Tibial nerve (tissue), 4 donors: Measurements from ENCODE around the gene TPD52L1. TPM values are rescaled to one million over a fixed set of nuclear protein-coding genes. Genes with fewer than 3 reads are reported as not detected.

Source experiments
- DNase-seq, 2 donors: peaks; one replicate each; pipeline ENCODE4 v3.0.0-alpha.2; 2019; ENCODE audit warnings: low spot score in 2 of 2
- H3K27ac ChIP-seq, 4 donors: fragments of 200-600 bp; sonication (generic) in 3 of 4; one replicate each; pipeline ENCODE4 v1.5.1; 2017 to 2019; ENCODE audit warnings: mild to moderate bottlenecking in 1 of 4
- H3K27me3 ChIP-seq, 2 donors: fragments of 200-600 bp; sonication (generic) in 1 of 2; one replicate each; pipeline versions ENCODE4 v1.5.1 to v1.6.0; 2017 to 2019
- H3K36me3 ChIP-seq, 3 donors: fragments of 200-600 bp; sonication (generic); one replicate each; pipeline ENCODE4 v1.5.1; 2018 to 2019
- H3K4me1 ChIP-seq, 4 donors: fragments of 200-600 bp; sonication (generic) in 3 of 4; one replicate each; pipeline ENCODE4 v1.5.1; 2017 to 2019
- H3K4me3 ChIP-seq, 4 donors: fragments of 200-600 bp; sonication (generic) in 3 of 4; one replicate each; pipeline ENCODE4 v1.5.1; 2017 to 2019; ENCODE audit warnings: mild to moderate bottlenecking in 1 of 4, moderate library complexity in 1 of 4
- H3K9me3 ChIP-seq, 4 donors: fragments of 200-600 bp; sonication (generic) in 3 of 4; one replicate each; pipeline ENCODE4 v1.5.1; 2017 to 2019
- EP300 ChIP-seq, 2 donors: sonication (generic); formaldehyde crosslinking; IDR thresholded peaks; one replicate each; pipeline ENCODE4 v1.6.1; 2017; ENCODE audit warnings: antibody characterized with exemption in 2 of 2, mild to moderate bottlenecking in 1 of 2
- POLR2A ChIP-seq, 2 donors: fragments of 450-650 bp; IDR thresholded peaks; one replicate each; pipeline ENCODE4 v1.6.1; 2017; ENCODE audit warnings: antibody characterized with exemption in 2 of 2, mild to moderate bottlenecking in 2 of 2, moderate library complexity in 2 of 2
- WGBS, 2 donors: methylation state at CpG; one replicate each; pipeline ENCODE4 v1.1.5; 2018; 5-methylcytosine and 5-hydroxymethylcytosine counted together
- total RNA-seq, 4 donors: library from RNA; depleted of rRNA; stranded (reverse); fragments of >200 nt; gene quantifications; one replicate each; pipeline ENCODE4 v1.1.0, GENCODE V29; 2016
- TF ChIP-seq, protein P1 (sequence below), 5 experiments: fragments of 200-600 bp in 3 of 5; fragments of 450-650 bp in 2 of 5; sonication (generic) in 3 of 5; IDR thresholded peaks; one replicate each; pipeline ENCODE4 v1.5.1; 2016 to 2019; ENCODE audit warnings: antibody characterized with exemption in 5 of 5, mild to moderate bottlenecking in 3 of 5, moderate library complexity in 2 of 5

The TPD52L1 gene
- total RNA-seq, 4 donors from 2014 or later, result 28.8 to 55.0 (median 45.6) TPM

- DNase-seq, result no peak
- 66 to 82% methylated on average over 4 of the region's 4 CpGs for WGBS, 2 donors
- Histone ChIP-seq H3K27me3 (no peaks in the 10 kb centered on the region), H3K4me1 (peaks cover 0 to 4% (median 0%) of the 10 kb centered on the region in 4 donors), H3K9me3 (no peaks in the 10 kb centered on the region), H3K36me3 (no peaks in the 10 kb centered on the region), H3K27ac (no peak overlapping the region), H3K4me3 (no peak overlapping the region)
- TF ChIP-seq, protein P1, sequence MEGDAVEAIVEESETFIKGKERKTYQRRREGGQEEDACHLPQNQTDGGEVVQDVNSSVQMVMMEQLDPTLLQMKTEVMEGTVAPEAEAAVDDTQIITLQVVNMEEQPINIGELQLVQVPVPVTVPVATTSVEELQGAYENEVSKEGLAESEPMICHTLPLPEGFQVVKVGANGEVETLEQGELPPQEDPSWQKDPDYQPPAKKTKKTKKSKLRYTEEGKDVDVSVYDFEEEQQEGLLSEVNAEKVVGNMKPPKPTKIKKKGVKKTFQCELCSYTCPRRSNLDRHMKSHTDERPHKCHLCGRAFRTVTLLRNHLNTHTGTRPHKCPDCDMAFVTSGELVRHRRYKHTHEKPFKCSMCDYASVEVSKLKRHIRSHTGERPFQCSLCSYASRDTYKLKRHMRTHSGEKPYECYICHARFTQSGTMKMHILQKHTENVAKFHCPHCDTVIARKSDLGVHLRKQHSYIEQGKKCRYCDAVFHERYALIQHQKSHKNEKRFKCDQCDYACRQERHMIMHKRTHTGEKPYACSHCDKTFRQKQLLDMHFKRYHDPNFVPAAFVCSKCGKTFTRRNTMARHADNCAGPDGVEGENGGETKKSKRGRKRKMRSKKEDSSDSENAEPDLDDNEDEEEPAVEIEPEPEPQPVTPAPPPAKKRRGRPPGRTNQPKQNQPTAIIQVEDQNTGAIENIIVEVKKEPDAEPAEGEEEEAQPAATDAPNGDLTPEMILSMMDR (IDR thresholded peaks at IDR 0.05), result no peak
- TF ChIP-seq EP300 (IDR thresholded peaks at IDR 0.05) (no peak), POLR2A (IDR thresholded peaks at IDR 0.05) (no peak)
These were observed 110.9 kb downstream of the TPD52L1 start for GRCh38 chr6:125264476-125264875.

DNA sequence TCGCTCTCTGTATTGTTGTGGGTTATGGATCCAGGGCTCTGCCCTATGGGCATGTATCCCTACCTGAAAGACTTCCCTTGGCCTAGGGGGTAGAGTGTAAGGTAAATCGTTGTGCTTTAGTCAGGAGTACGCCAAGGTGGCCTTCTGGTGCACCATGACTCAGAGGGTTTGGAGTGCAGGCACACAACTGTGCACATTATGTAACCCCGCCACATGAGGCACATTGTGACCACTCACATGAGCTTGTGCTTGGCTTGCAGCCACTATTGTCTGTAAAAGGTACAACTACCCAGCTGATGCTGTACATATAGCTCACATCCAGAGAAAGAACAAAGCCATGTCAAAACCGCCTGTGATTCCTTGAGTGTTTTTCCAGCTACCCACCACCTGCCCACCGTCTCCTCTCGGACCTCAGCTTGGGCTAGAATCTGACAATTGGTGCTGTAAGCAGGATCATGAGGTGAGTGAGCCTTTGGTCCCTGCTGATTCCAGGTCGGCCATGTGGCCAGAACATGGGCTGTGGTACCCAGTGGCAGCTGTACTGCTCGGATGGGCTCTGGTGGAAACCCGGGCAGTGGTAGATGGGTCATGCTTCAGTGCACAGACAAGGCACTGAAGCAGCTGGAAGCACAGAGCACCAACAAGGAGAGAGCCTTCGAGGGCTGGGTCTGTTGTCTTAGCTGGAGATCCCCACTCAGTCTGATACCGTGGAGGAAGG is 114.4 kb downstream of the TPD52L1 start:
- WGBS, 2 donors, result 86 to 93% methylated on average over 12 of the region's 12 CpGs
- no peaks in the 10 kb centered on the region for H3K9me3 ChIP-seq
- no peak overlapping the region for H3K27ac ChIP-seq
- no peak overlapping the region for H3K4me3 ChIP-seq
- TF ChIP-seq POLR2A (IDR thresholded peaks at IDR 0.05) (no peak), EP300 (IDR thresholded peaks at IDR 0.05) (no peak)
- TF ChIP-seq, protein P1 (IDR thresholded peaks at IDR 0.05), result no peak
- H3K36me3 ChIP-seq, result peaks cover 0 to 28% (median 0%) of the 10 kb centered on the region in 3 donors
- H3K27me3 ChIP-seq, result no peaks in the 10 kb centered on the region
- DNase-seq, result no peak
- H3K4me1 ChIP-seq, result no peaks in the 10 kb centered on the region

DNA sequence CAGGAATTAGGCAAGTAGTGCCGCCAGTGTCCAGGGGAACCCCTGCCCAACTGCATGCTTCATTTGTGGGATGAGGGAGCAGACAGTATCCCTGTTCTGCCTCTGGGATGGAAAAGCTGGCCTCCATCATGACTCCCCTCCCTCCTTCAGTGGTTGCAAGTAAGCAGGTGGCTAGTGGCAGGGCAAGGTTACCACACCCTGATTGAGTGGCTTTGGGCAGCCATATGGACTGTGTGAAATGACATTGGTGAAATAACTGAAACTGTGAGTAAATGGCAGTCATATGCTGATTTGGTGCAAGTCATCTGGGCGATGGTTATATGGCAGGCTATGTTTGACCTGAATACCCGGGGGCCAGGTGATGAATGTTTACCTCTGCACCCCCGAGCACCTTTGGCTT is 115.2 kb downstream of the TPD52L1 start:
- Histone ChIP-seq H3K27ac (no peak overlapping the region), H3K36me3 (peaks cover 0 to 36% (median 0%) of the 10 kb centered on the region in 3 donors), H3K9me3 (no peaks in the 10 kb centered on the region), H3K27me3 (no peaks in the 10 kb centered on the region), H3K4me1 (no peaks in the 10 kb centered on the region), H3K4me3 (no peak overlapping the region)
- 92 to 100% methylated on average over 4 of the region's 4 CpGs for WGBS, 2 donors
- no peak for DNase-seq
- TF ChIP-seq POLR2A (IDR thresholded peaks at IDR 0.05) (no peak), EP300 (IDR thresholded peaks at IDR 0.05) (no peak)
- TF ChIP-seq, protein P1 (IDR thresholded peaks at IDR 0.05), result no peak

GRCh38 chr6:125269328-125269985 is 115.9 kb downstream of the TPD52L1 start:
- H3K4me1 ChIP-seq, result no peaks in the 10 kb centered on the region
- no peak overlapping the region for H3K27ac ChIP-seq
- no peaks in the 10 kb centered on the region for H3K27me3 ChIP-seq
- H3K9me3 ChIP-seq, result no peaks in the 10 kb centered on the region
- peaks cover 0 to 41% (median 0%) of the 10 kb centered on the region in 3 donors for H3K36me3 ChIP-seq
- 89 to 91% methylated on average over 7 of the region's 7 CpGs for WGBS, 2 donors
- DNase-seq, result no peak
- H3K4me3 ChIP-seq, result no peak overlapping the region
- TF ChIP-seq POLR2A (IDR thresholded peaks at IDR 0.05) (no peak), EP300 (IDR thresholded peaks at IDR 0.05) (no peak)
- TF ChIP-seq, protein P1 (IDR thresholded peaks at IDR 0.05), result no peak

- 92 to 97% methylated on average over 4 of the region's 4 CpGs for WGBS, 2 donors
These were observed 116.8 kb downstream of the TPD52L1 start for GRCh38 chr6:125270380-125270779.

More at GRCh38 chr6:125270380-125270779, 116.8 kb downstream of the TPD52L1 start:
- no peaks in the 10 kb centered on the region for H3K4me1 ChIP-seq
- H3K36me3 ChIP-seq, result peaks cover 0 to 51% (median 0%) of the 10 kb centered on the region in 3 donors
- H3K27ac ChIP-seq, result no peak overlapping the region
- H3K4me3 ChIP-seq, result no peak overlapping the region
- H3K9me3 ChIP-seq, result no peaks in the 10 kb centered on the region
- TF ChIP-seq, protein P1 (IDR thresholded peaks at IDR 0.05), result no peak
- TF ChIP-seq EP300 (IDR thresholded peaks at IDR 0.05), result no peak
- H3K27me3 ChIP-seq, result no peaks in the 10 kb centered on the region
- DNase-seq, result no peak
